Right kidney (tissue), 1 donor: ENCODE results near the gene KCNB1.

Source experiments
- DNase-seq: peaks from one replicate; pipeline ENCODE4 v3.0.0-alpha.2; 2016

Gene KCNB1

GRCh38 chr20:49408509-49409104 is 73.9 kb downstream of the KCNB1 start:
- no peak for DNase-seq

- no peak for DNase-seq
Measured at GRCh38 chr20:49406666-49407065, 75.8 kb downstream of the KCNB1 start.

GRCh38 chr20:49405696-49406095 is 76.8 kb downstream of the KCNB1 start:
- DNase-seq: no peak

- no peak for DNase-seq
Measured at GRCh38 chr20:49405062-49405683, 77.3 kb downstream of the KCNB1 start.

GRCh38 chr20:49404461-49404860 is 78.0 kb downstream of the KCNB1 start:
- no peak for DNase-seq

- DNase-seq: no peak
Measured at GRCh38 chr20:49403911-49404310, 78.6 kb downstream of the KCNB1 start.

GRCh38 chr20:49403012-49403411 is 79.5 kb downstream of the KCNB1 start:
- DNase-seq: no peak

GRCh38 chr20:49400904-49401303 is 81.6 kb downstream of the KCNB1 start:
- DNase-seq: no peak

- DNase-seq: no peak
Measured at GRCh38 chr20:49400410-49400809, 82.1 kb downstream of the KCNB1 start.

- no peak for DNase-seq
Measured at GRCh38 chr20:49399329-49399728, 83.1 kb downstream of the KCNB1 start.

GRCh38 chr20:49398401-49399144 is 83.9 kb downstream of the KCNB1 start:
- no peak for DNase-seq

- no peak for DNase-seq
Measured at GRCh38 chr20:49397525-49397924, 84.9 kb downstream of the KCNB1 start.

- DNase-seq: no peak
Measured at GRCh38 chr20:49396230-49396629, 86.2 kb downstream of the KCNB1 start.

GRCh38 chr20:49395659-49396058 is 86.8 kb downstream of the KCNB1 start:
- DNase-seq: no peak

- DNase-seq: no peak
Measured at GRCh38 chr20:49395183-49395582, 87.3 kb downstream of the KCNB1 start.

- DNase-seq: no peak
Measured at GRCh38 chr20:49394757-49395156, 87.7 kb downstream of the KCNB1 start.

- no peak for DNase-seq
Measured at GRCh38 chr20:49394264-49394663, 88.2 kb downstream of the KCNB1 start.

- DNase-seq: no peak
Measured at GRCh38 chr20:49393803-49394202, 88.7 kb downstream of the KCNB1 start.

- no peak for DNase-seq
Measured at GRCh38 chr20:49392745-49393144, 89.7 kb downstream of the KCNB1 start.

GRCh38 chr20:49391404-49392245 is 90.8 kb downstream of the KCNB1 start:
- no peak for DNase-seq

- no peak for DNase-seq
Measured at GRCh38 chr20:49389854-49390253, 92.6 kb downstream of the KCNB1 start.

GRCh38 chr20:49388744-49389143 is 93.7 kb downstream of the KCNB1 start:
- no peak for DNase-seq

- no peak for DNase-seq
Measured at GRCh38 chr20:49387581-49387939, 94.9 kb downstream of the KCNB1 start.
